ENCODE measurements around the gene TBC1D2B. TPM values are rescaled to one million over a fixed set of nuclear protein-coding genes. Genes with fewer than 3 reads are reported as not detected.
"Not testable (repeated sequence)": the region's sequence is repeated elsewhere in the genome, so short reads cannot be mapped to it uniquely, and the experiment has no call there.

Gene TBC1D2B
- total and polyA plus RNA-seq, 2 donors (not counting 3 experiments of a cell fraction or from before 2014, with no cell fraction given), result 30.8 to 46.1 TPM

- H3K9ac ChIP-seq (replicated peaks; ENCODE audit: extremely low read depth, insufficient read depth, low read length); DNase-seq (ENCODE audit: low read depth, low spot score); H3K27me3 ChIP-seq (ENCODE audit: control insufficient read depth in 2 of 2, insufficient read depth in 2 of 2, low read length in 2 of 2); H4K20me1 ChIP-seq (replicated peaks; ENCODE audit: control insufficient read depth, extremely low read depth, insufficient read depth, low read length); H3K4me3 ChIP-seq (replicated peaks in 1 of 3; ENCODE audit: insufficient read depth in 1 of 3, low read depth in 1 of 3, low read length in 3 of 3); H2AFZ ChIP-seq (ENCODE audit: low read depth, low read length); H3K4me1 ChIP-seq (ENCODE audit: control insufficient read depth, extremely low read depth, insufficient read depth, low read length); H3K9me3 ChIP-seq (replicated peaks; ENCODE audit: control insufficient read depth, insufficient read depth, low read length); intact Hi-C loops (cut with micrococcal nuclease); H3K9me1 ChIP-seq (replicated peaks; ENCODE audit: control insufficient read depth, extremely low read depth, insufficient read depth, low read length); dilution Hi-C loops (cut with MboI; ENCODE audit: extremely low pct_ligation_motif_present, low sequenced_read_pairs); CTCF ChIA-PET; H3K79me2 ChIP-seq (ENCODE audit: control insufficient read depth, insufficient read depth, low read length); H3K36me3 ChIP-seq (ENCODE audit: control insufficient read depth in 2 of 2, extremely low read depth in 1 of 2, insufficient read depth in 2 of 2, low read length in 2 of 2); BruUV-seq (replicated peaks); H3K27ac ChIP-seq (ENCODE audit: insufficient read depth, low read depth, low read length); H3K4me2 ChIP-seq (ENCODE audit: insufficient read depth, low read length); POLR2A ChIA-PET; FAIRE-seq: not testable (repeated sequence)
These were observed 106.6 kb downstream of the TBC1D2B start for GRCh38 chr15:77970813-77971360.

- FAIRE-seq (no peak), DNase-seq (ENCODE audit: low read depth, low spot score) (no peak)
- ChIA-PET CTCF (interaction anchor here (6.3 kb wide), 1 partner anchor 142 kb away, joined by 151 read pairs; no protein-coding TSS in a partner anchor), POLR2A (no interaction called here)
- H3K9me3 ChIP-seq (replicated peaks; ENCODE audit: control insufficient read depth, insufficient read depth, low read length), result no peaks in the 10 kb centered on the region
- no peak overlapping the region for H3K9ac ChIP-seq (replicated peaks; ENCODE audit: extremely low read depth, insufficient read depth, low read length)
- H3K79me2 ChIP-seq (ENCODE audit: control insufficient read depth, insufficient read depth, low read length), result no peaks in the 10 kb centered on the region
- H3K27me3 ChIP-seq (ENCODE audit: control insufficient read depth in 2 of 2, insufficient read depth in 2 of 2, low read length in 2 of 2), result no peaks in the 10 kb centered on the region
- H2AFZ ChIP-seq (ENCODE audit: low read depth, low read length), result no peak overlapping the region
- no peak overlapping the region for H3K4me3 ChIP-seq (replicated peaks in 1 of 3; ENCODE audit: insufficient read depth in 1 of 3, low read depth in 1 of 3, low read length in 3 of 3)
- H3K4me2 ChIP-seq (ENCODE audit: insufficient read depth, low read length), result no peak overlapping the region
- no TSS peak for BruUV-seq (replicated peaks)
- H3K4me1 ChIP-seq (ENCODE audit: control insufficient read depth, extremely low read depth, insufficient read depth, low read length), result peaks cover 2% of the 10 kb centered on the region
- no peaks in the 10 kb centered on the region for H3K9me1 ChIP-seq (replicated peaks; ENCODE audit: control insufficient read depth, extremely low read depth, insufficient read depth, low read length)
- no peaks in the 10 kb centered on the region for H3K36me3 ChIP-seq (ENCODE audit: control insufficient read depth in 2 of 2, extremely low read depth in 1 of 2, insufficient read depth in 2 of 2, low read length in 2 of 2)
- H3K27ac ChIP-seq (ENCODE audit: insufficient read depth, low read depth, low read length), result no peak overlapping the region
- intact Hi-C loops (cut with micrococcal nuclease) (no loop called here), dilution Hi-C loops (cut with MboI; ENCODE audit: extremely low pct_ligation_motif_present, low sequenced_read_pairs) (no loop called here)
- H4K20me1 ChIP-seq (replicated peaks; ENCODE audit: control insufficient read depth, extremely low read depth, insufficient read depth, low read length), result no peaks in the 10 kb centered on the region
- no peak for TF ChIP-seq POLR2A (IDR thresholded peaks at IDR 0.05; ENCODE audit: low read depth, low read length)
These were observed 108.5 kb downstream of the TBC1D2B start for GRCh38 chr15:77969055-77969454.

Measured in endothelial cell of umbilical vein (primary cell).